HEK293 (cell line): ENCODE data around the gene C16orf92.

ENCODE experiments used
- CTCF ChIA-PET: fragments of 350-600 bp; formaldehyde crosslinking; extraction: SDS; loops from one replicate; lab custom pipeline; 2021; ENCODE audit warnings: antibody characterized with exemption; lab: Yijun Ruan, JAX
- POLR2A ChIA-PET: fragments of 300-600 bp; formaldehyde crosslinking; extraction: SDS; loops from one replicate; lab custom pipeline; 2020; ENCODE audit warnings: antibody characterized with exemption, inconsistent platforms; lab: Yijun Ruan, JAX
- H3K27ac ChIP-seq: fragments of 200-500 bp; sonication (Bioruptor generic); 2 replicates; pipeline ENCODE4 v1.5.1; 2014; ENCODE audit warnings: low read depth, low read length, control low read depth, inconsistent platforms; ENCODE audit errors: extremely low read depth
- H3K36me3 ChIP-seq, 2 experiments: fragments of 200-500 bp in 1 of 2; sonication (Bioruptor generic) in 1 of 2; 1 replicate in 1 of 2; 2 replicates in 1 of 2; pipeline ENCODE4 v1.5.1; 2014 to 2017; ENCODE audit warnings: inconsistent platforms in 2 of 2, low read length in 2 of 2; ENCODE audit not compliant: control insufficient read depth in 2 of 2, insufficient read depth in 1 of 2
- H3K4me1 ChIP-seq: fragments of 200-500 bp; sonication (Bioruptor generic); 2 replicates; pipeline ENCODE4 v1.5.1; 2014; ENCODE audit warnings: mild to moderate bottlenecking, low read length, inconsistent platforms; ENCODE audit not compliant: control insufficient read depth, insufficient read depth
- H3K4me3 ChIP-seq: 2 replicates; pipeline ENCODE4 v1.5.1; 2011; ENCODE audit warnings: low read depth, mild to moderate bottlenecking, control low read depth, low read length, moderate library complexity
- H3K9me3 ChIP-seq: fragments of 200-500 bp; sonication (Bioruptor generic); 2 replicates; pipeline ENCODE4 v1.5.1; 2014; ENCODE audit warnings: low read depth, low read length, inconsistent platforms; ENCODE audit not compliant: control insufficient read depth, insufficient read depth
- EGR2 ChIP-seq: fragments of 450-650 bp; formaldehyde crosslinking; IDR thresholded peaks from 2 replicates; pipeline ENCODE4 v1.5.1; 2016; ENCODE audit warnings: low read depth, missing biosample characterization, missing genetic modification characterization
- GLIS2 ChIP-seq: fragments of 450-650 bp; formaldehyde crosslinking; IDR thresholded peaks from 2 replicates; pipeline ENCODE4 v1.5.1; 2016; ENCODE audit warnings: missing biosample characterization, missing genetic modification characterization
- KLF9 ChIP-seq: fragments of 450-650 bp; formaldehyde crosslinking; IDR thresholded peaks from 2 replicates; pipeline ENCODE4 v1.5.1; 2016; ENCODE audit warnings: missing biosample characterization, missing genetic modification characterization, low read depth
- OSR2 ChIP-seq: fragments of 450-650 bp; formaldehyde crosslinking; IDR thresholded peaks from 2 replicates; pipeline ENCODE4 v1.5.1; 2016; ENCODE audit warnings: missing biosample characterization, missing genetic modification characterization
- RBAK ChIP-seq: fragments of 450-650 bp; formaldehyde crosslinking; IDR thresholded peaks from 2 replicates; pipeline ENCODE4 v1.5.1; 2016; ENCODE audit warnings: missing biosample characterization, missing genetic modification characterization
- ZBTB17 ChIP-seq: fragments of 450-650 bp; formaldehyde crosslinking; IDR thresholded peaks from 2 replicates; pipeline ENCODE4 v1.5.1; 2016; ENCODE audit warnings: missing biosample characterization, missing genetic modification characterization
- ZBTB48 ChIP-seq: fragments of 450-650 bp; formaldehyde crosslinking; IDR thresholded peaks from 2 replicates; pipeline ENCODE4 v1.5.1; 2016; ENCODE audit warnings: missing biosample characterization, missing genetic modification characterization
- ZBTB8A ChIP-seq: fragments of 450-650 bp; formaldehyde crosslinking; IDR thresholded peaks from 2 replicates; pipeline ENCODE4 v1.5.1; 2016; ENCODE audit warnings: missing biosample characterization, missing genetic modification characterization
- ZFHX2 ChIP-seq: fragments of 450-650 bp; formaldehyde crosslinking; conservative IDR thresholded peaks from 2 replicates; pipeline ENCODE4 v1.5.1; 2016; ENCODE audit warnings: missing biosample characterization, missing genetic modification characterization
- ZFP69B ChIP-seq: fragments of 450-650 bp; formaldehyde crosslinking; IDR thresholded peaks from 2 replicates; pipeline ENCODE4 v1.5.1; 2016; ENCODE audit warnings: missing biosample characterization, missing genetic modification characterization
- ZIC2 ChIP-seq: fragments of 450-650 bp; formaldehyde crosslinking; IDR thresholded peaks from 2 replicates; pipeline ENCODE4 v1.5.1; 2016; ENCODE audit warnings: missing biosample characterization, missing genetic modification characterization
- ZNF169 ChIP-seq: fragments of 450-650 bp; formaldehyde crosslinking; IDR thresholded peaks from 2 replicates; pipeline ENCODE4 v1.5.1; 2016; ENCODE audit warnings: missing biosample characterization, missing genetic modification characterization
- ZNF18 ChIP-seq: fragments of 450-650 bp; formaldehyde crosslinking; IDR thresholded peaks from 2 replicates; pipeline ENCODE4 v1.5.1; 2016; ENCODE audit warnings: missing biosample characterization, missing genetic modification characterization
- ZNF2 ChIP-seq: fragments of 450-650 bp; formaldehyde crosslinking; IDR thresholded peaks from 2 replicates; pipeline ENCODE4 v1.5.1; 2016; ENCODE audit warnings: missing biosample characterization, missing genetic modification characterization
- ZNF341 ChIP-seq: fragments of 450-650 bp; formaldehyde crosslinking; IDR thresholded peaks from 2 replicates; pipeline ENCODE4; 2016; ENCODE audit warnings: low read depth, missing biosample characterization, missing genetic modification characterization
- ZNF354C ChIP-seq: fragments of 450-650 bp; formaldehyde crosslinking; IDR thresholded peaks from 2 replicates; pipeline ENCODE4 v1.5.1; 2016; ENCODE audit warnings: missing biosample characterization, missing genetic modification characterization, low read depth, borderline replicate concordance
- ZNF404 ChIP-seq: fragments of 450-650 bp; formaldehyde crosslinking; IDR thresholded peaks from 2 replicates; pipeline ENCODE4 v1.5.1; 2017; ENCODE audit warnings: missing biosample characterization, missing genetic modification characterization
- ZNF416 ChIP-seq: fragments of 450-650 bp; formaldehyde crosslinking; IDR thresholded peaks from 2 replicates; pipeline ENCODE4 v1.5.1; 2016; ENCODE audit warnings: missing biosample characterization, missing genetic modification characterization
- ZNF426 ChIP-seq: fragments of 450-650 bp; formaldehyde crosslinking; IDR thresholded peaks from 2 replicates; pipeline ENCODE4 v1.5.1; 2017; ENCODE audit warnings: missing biosample characterization, missing genetic modification characterization, mild to moderate bottlenecking, inconsistent platforms, moderate library complexity
- ZNF626 ChIP-seq: fragments of 450-650 bp; sonication (Bioruptor Pico); formaldehyde crosslinking; IDR thresholded peaks from 2 replicates; pipeline ENCODE4 v1.5.1; 2018; ENCODE audit warnings: missing biosample characterization, missing genetic modification characterization, inconsistent platforms
- ZNF692 ChIP-seq: fragments of 450-650 bp; formaldehyde crosslinking; IDR thresholded peaks from 2 replicates; pipeline ENCODE4 v1.5.1; 2016; ENCODE audit warnings: missing biosample characterization, missing genetic modification characterization
- ZNF701 ChIP-seq: fragments of 450-650 bp; formaldehyde crosslinking; IDR thresholded peaks from 2 replicates; pipeline ENCODE4 v1.5.1; 2016; ENCODE audit warnings: missing biosample characterization, missing genetic modification characterization
- ZNF747 ChIP-seq: fragments of 450-650 bp; formaldehyde crosslinking; IDR thresholded peaks from 2 replicates; pipeline ENCODE4 v1.5.1; 2016; ENCODE audit warnings: missing biosample characterization, missing genetic modification characterization
- ZNF776 ChIP-seq: fragments of 450-650 bp; formaldehyde crosslinking; IDR thresholded peaks from 2 replicates; pipeline ENCODE4 v1.5.0; 2017; ENCODE audit warnings: missing biosample characterization, missing genetic modification characterization, borderline replicate concordance
- ZNF837 ChIP-seq: fragments of 450-650 bp; formaldehyde crosslinking; IDR thresholded peaks from 2 replicates; pipeline ENCODE4 v1.5.1; 2016; ENCODE audit warnings: missing biosample characterization, missing genetic modification characterization
- ZSCAN16 ChIP-seq: fragments of 450-650 bp; formaldehyde crosslinking; IDR thresholded peaks from 2 replicates; pipeline ENCODE4 v1.5.1; 2016; ENCODE audit warnings: missing biosample characterization, missing genetic modification characterization
- ZSCAN23 ChIP-seq: fragments of 450-650 bp; formaldehyde crosslinking; IDR thresholded peaks from 2 replicates; pipeline ENCODE4 v1.5.1; 2016; ENCODE audit warnings: missing biosample characterization, missing genetic modification characterization
- TF ChIP-seq, protein P1 (sequence below): fragments of 450-650 bp; formaldehyde crosslinking; IDR thresholded peaks from 2 replicates; pipeline ENCODE4 v1.5.1; 2016; ENCODE audit warnings: missing biosample characterization, missing genetic modification characterization
- TF ChIP-seq, protein P2 (sequence below): fragments of 450-650 bp; formaldehyde crosslinking; IDR thresholded peaks from 2 replicates; pipeline ENCODE4 v1.5.1; 2016; ENCODE audit warnings: missing biosample characterization, missing genetic modification characterization

The C16orf92 gene

GRCh38 chr16:30009990-30010843, 12.8 kb upstream of the C16orf92 start:
- ChIA-PET CTCF (interaction anchor here (1.4 kb wide), 1 partner anchor 22 kb away, joined by 6 read pairs; no protein-coding TSS in a partner anchor), POLR2A (interaction anchor here (0.7 kb wide), 1 partner anchor 15 kb away, joined by 4 read pairs; the partner anchor contains the start of genes HIRIP3 and INO80E)
- peak overlapping the region; percentile 50 for H3K4me3 ChIP-seq
- no peaks in the 10 kb centered on the region for H3K4me1 ChIP-seq
- peaks cover 0 to 15% of the 10 kb centered on the region in 2 experiments; a peak in 1 of 3 replicates for H3K36me3 ChIP-seq
- no peak overlapping the region; the same call in 1 of the 2 replicates for H3K27ac ChIP-seq
- no peaks in the 10 kb centered on the region for H3K9me3 ChIP-seq
- 0 out of 2 replicates have a peak, but pooled peaks have one; percentile 46 for TF ChIP-seq ZBTB8A (tag by site-specific recombination)
- no peak for TF ChIP-seq ZNF626 (tag by site-specific recombination)
- TF ChIP-seq EGR2 (tag by site-specific recombination) = 0 out of 2 replicates have a peak, but pooled peaks have one; percentile 11
- 0 out of 2 replicates have a peak, but pooled peaks have one; percentile 13 for TF ChIP-seq ZNF2
- no peak for TF ChIP-seq ZNF354C (tag by site-specific recombination)
- TF ChIP-seq ZNF776 (tag by site-specific recombination) = no peak
- no peak for TF ChIP-seq RBAK
- no peak for TF ChIP-seq ZNF404 (tag by site-specific recombination)
- no peak for TF ChIP-seq ZNF837 (tag by site-specific recombination)
- TF ChIP-seq ZNF18 = no peak
- TF ChIP-seq ZNF692 = peak; percentile 83
- TF ChIP-seq ZFHX2 = peak; percentile 67
- TF ChIP-seq ZNF747 (tag by site-specific recombination) = no peak
- no peak for TF ChIP-seq ZNF169 (tag by site-specific recombination)
- TF ChIP-seq KLF9 = no peak; the same call in 1 of the 2 replicates
- TF ChIP-seq ZIC2 (tag by site-specific recombination) = peak; percentile 45; the same call in 1 of the 2 replicates
- TF ChIP-seq GLIS2 (tag by site-specific recombination) = peak; percentile 86
- no peak for TF ChIP-seq ZBTB48 (tag by site-specific recombination)
- peak; percentile 50; the same call in 1 of the 2 replicates for TF ChIP-seq ZNF341 (tag by site-specific recombination)
- no peak for TF ChIP-seq ZSCAN23 (tag by site-specific recombination)
- TF ChIP-seq ZBTB17 = no peak
- 0 out of 2 replicates have a peak, but pooled peaks have one; percentile 42 for TF ChIP-seq ZNF701 (tag by site-specific recombination)
- TF ChIP-seq, protein P1, sequence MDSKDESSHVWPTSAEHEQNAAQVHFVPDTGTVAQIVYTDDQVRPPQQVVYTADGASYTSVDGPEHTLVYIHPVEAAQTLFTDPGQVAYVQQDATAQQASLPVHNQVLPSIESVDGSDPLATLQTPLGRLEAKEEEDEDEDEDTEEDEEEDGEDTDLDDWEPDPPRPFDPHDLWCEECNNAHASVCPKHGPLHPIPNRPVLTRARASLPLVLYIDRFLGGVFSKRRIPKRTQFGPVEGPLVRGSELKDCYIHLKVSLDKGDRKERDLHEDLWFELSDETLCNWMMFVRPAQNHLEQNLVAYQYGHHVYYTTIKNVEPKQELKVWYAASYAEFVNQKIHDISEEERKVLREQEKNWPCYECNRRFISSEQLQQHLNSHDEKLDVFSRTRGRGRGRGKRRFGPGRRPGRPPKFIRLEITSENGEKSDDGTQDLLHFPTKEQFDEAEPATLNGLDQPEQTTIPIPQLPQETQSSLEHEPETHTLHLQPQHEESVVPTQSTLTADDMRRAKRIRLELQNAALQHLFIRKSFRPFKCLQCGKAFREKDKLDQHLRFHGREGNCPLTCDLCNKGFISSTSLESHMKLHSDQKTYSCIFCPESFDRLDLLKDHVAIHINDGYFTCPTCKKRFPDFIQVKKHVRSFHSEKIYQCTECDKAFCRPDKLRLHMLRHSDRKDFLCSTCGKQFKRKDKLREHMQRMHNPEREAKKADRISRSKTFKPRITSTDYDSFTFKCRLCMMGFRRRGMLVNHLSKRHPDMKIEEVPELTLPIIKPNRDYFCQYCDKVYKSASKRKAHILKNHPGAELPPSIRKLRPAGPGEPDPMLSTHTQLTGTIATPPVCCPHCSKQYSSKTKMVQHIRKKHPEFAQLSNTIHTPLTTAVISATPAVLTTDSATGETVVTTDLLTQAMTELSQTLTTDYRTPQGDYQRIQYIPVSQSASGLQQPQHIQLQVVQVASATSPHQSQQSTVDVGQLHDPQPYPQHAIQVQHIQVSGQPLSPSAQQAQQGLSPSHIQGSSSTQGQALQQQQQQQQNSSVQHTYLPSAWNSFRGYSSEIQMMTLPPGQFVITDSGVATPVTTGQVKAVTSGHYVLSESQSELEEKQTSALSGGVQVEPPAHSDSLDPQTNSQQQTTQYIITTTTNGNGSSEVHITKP (tag by site-specific recombination) = peak; percentile 41; the same call in 1 of the 2 replicates
- TF ChIP-seq OSR2 = no peak
- TF ChIP-seq ZFP69B = peak; percentile 80
- 0 out of 2 replicates have a peak, but pooled peaks have one; percentile 25 for TF ChIP-seq ZSCAN16 (tag by site-specific recombination)
- TF ChIP-seq, protein P2, sequence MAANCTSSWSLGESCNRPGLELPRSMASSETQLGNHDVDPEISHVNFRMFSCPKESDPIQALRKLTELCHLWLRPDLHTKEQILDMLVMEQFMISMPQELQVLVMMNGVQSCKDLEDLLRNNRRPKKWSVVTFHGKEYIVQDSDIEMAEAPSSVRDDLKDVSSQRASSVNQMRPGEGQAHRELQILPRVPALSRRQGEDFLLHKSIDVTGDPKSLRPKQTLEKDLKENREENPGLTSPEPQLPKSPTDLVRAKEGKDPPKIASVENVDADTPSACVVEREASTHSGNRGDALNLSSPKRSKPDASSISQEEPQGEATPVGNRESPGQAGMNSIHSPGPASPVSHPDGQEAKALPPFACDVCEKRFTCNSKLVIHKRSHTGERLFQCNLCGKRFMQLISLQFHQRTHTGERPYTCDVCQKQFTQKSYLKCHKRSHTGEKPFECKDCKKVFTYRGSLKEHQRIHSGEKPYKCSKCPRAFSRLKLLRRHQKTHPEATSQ (tag by site-specific recombination) = no peak
- TF ChIP-seq ZNF416 (tag by site-specific recombination) = no peak
- TF ChIP-seq ZNF426 (tag by site-specific recombination) = no peak
